CD8-positive, alpha-beta memory T cell (primary cell): Measurements from ENCODE around the gene SPHK1. TPM values are rescaled to one million over a fixed set of nuclear protein-coding genes. Genes with fewer than 3 reads are reported as not detected.

ENCODE experiments used
- CTCF ChIA-PET: fragments of 350-600 bp; sonication (Branson Sonifier 250); formaldehyde crosslinking; loops from one replicate; lab custom pipeline; 2021; ENCODE audit warnings: antibody characterized with exemption; lab: Charles Lee
- POLR2A ChIA-PET: fragments of 350-600 bp; sonication (Branson Sonifier 250); formaldehyde crosslinking; loops from one replicate; lab custom pipeline; 2021; ENCODE audit warnings: antibody characterized with exemption; lab: Charles Lee
- DNase-seq, 5 donors: peaks; one replicate each; pipeline versions ENCODE4 v3.0.0 to v3.0.0-alpha.2; 2020 to 2022; ENCODE audit warnings: mixed read lengths in 1 of 5
- H3K27ac ChIP-seq: one replicate; pipeline ENCODE4 v1.7.0; 2013; ENCODE audit warnings: low read depth, mild to moderate bottlenecking, low read length, moderate library complexity
- H3K27me3 ChIP-seq: 2 replicates; pipeline ENCODE4 v1.7.0; 2013; ENCODE audit warnings: low read length, mild to moderate bottlenecking; ENCODE audit not compliant: insufficient read depth, poor library complexity, severe bottlenecking
- H3K36me3 ChIP-seq: 2 replicates; pipeline ENCODE4 v1.7.0; 2013; ENCODE audit warnings: mild to moderate bottlenecking, low read length, moderate library complexity; ENCODE audit not compliant: insufficient read depth
- H3K4me1 ChIP-seq: 2 replicates; pipeline ENCODE4 v1.7.0; 2013; ENCODE audit warnings: mild to moderate bottlenecking, low read length, moderate library complexity; ENCODE audit not compliant: insufficient read depth
- H3K4me3 ChIP-seq: 2 replicates; pipeline ENCODE4 v1.7.0; 2013; ENCODE audit warnings: mild to moderate bottlenecking, low read length
- H3K9me3 ChIP-seq: 2 replicates; pipeline ENCODE4 v1.7.0; 2013; ENCODE audit warnings: mild to moderate bottlenecking, low read length
- H3K27ac Mint-ChIP-seq, 8 donors: one replicate each; pipeline ENCODE4 v1.8.0; 2020 to 2021; ENCODE audit warnings: mixed read lengths in 8 of 8, mild to moderate bottlenecking in 6 of 8, inconsistent platforms in 3 of 8, moderate library complexity in 3 of 8
- H3K27me3 Mint-ChIP-seq, 2 donors: one replicate each; pipeline ENCODE4 v1.8.0; 2020 to 2021; ENCODE audit warnings: mixed read lengths in 2 of 2, mild to moderate bottlenecking in 1 of 2, moderate library complexity in 1 of 2
- H3K36me3 Mint-ChIP-seq, 3 donors: one replicate each; pipeline ENCODE4 v1.8.0; 2020 to 2021; ENCODE audit warnings: mixed read lengths in 3 of 3, inconsistent platforms in 1 of 3, mild to moderate bottlenecking in 1 of 3
- H3K4me1 Mint-ChIP-seq, 3 donors: one replicate each; pipeline ENCODE4 v1.8.0; 2020 to 2021; ENCODE audit warnings: mixed read lengths in 3 of 3, inconsistent platforms in 1 of 3, mild to moderate bottlenecking in 1 of 3
- H3K4me3 Mint-ChIP-seq, 7 donors: one replicate each; pipeline ENCODE4 v1.8.0; 2020 to 2021; ENCODE audit warnings: mixed read lengths in 7 of 7, mild to moderate bottlenecking in 6 of 7, moderate library complexity in 4 of 7, inconsistent platforms in 2 of 7
- H3K9me3 Mint-ChIP-seq, 5 donors: one replicate each; pipeline ENCODE4 v1.8.0; 2020 to 2022; ENCODE audit warnings: mixed read lengths in 5 of 5, mild to moderate bottlenecking in 3 of 5, moderate library complexity in 2 of 5, inconsistent platforms in 1 of 5
- polyA plus RNA-seq: library from polyadenylated mRNA; unstranded; fragments of 300-500 nt; fragmentation: Illumina TruSeq; gene quantifications from one replicate; pipeline ENCODE4 v1.2.3, GENCODE V29; 2021
- total RNA-seq, 2 experiments: library from RNA; stranded (reverse); gene quantifications; one replicate each; pipeline ENCODE4 v1.2.3, GENCODE V29; 2021

SPHK1 gene
- total and polyA plus RNA-seq, 3 experiments from 2014 or later: 0.76 to 18.7 (median 17.2) TPM

DNA sequence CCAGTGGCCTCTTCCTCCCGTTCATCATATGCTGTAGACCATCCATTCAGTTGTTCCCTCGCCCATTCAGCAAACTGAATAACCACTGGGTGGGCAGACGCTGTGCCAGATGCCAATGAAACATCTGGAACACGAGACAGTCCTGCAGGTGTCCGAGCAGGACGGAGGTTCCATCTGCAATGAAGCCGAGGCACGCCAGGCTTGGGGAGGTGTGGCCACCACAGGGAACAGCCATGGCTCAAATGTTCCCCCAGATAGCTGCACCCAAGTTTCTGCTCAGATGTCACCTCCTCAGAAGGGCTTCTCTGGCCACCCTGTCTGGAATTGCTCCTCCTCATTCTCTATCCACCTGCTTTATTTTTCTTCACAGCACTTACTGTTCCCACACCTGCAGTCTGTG, 38.0 kb downstream of the SPHK1 start:
- H3K27me3 Mint-ChIP-seq: no peaks in the 10 kb centered on the region
- Histone ChIP-seq H3K27ac (no peak overlapping the region), H3K36me3 (no peaks in the 10 kb centered on the region), H3K27me3 (no peaks in the 10 kb centered on the region), H3K4me1 (no peaks in the 10 kb centered on the region), H3K4me3 (no peak overlapping the region), H3K9me3 (no peaks in the 10 kb centered on the region)
- DNase-seq: no peak
- ChIA-PET POLR2A (no interaction called here), CTCF (interaction anchor here (3.5 kb wide), 1 partner anchor 24 kb away, joined by 13 read pairs; no protein-coding TSS in a partner anchor)
- H3K36me3 Mint-ChIP-seq: peaks cover 0 to 20% (median 7%) of the 10 kb centered on the region in 3 donors
- H3K27ac Mint-ChIP-seq: peak overlapping the region in 2 of 8 donors; percentile 18 to 26
- peaks cover 14 to 40% (median 39%) of the 10 kb centered on the region in 3 donors for H3K4me1 Mint-ChIP-seq
- no peaks in the 10 kb centered on the region for H3K9me3 Mint-ChIP-seq
- peak overlapping the region in 1 of 7 donors; percentile 9 for H3K4me3 Mint-ChIP-seq

DNA sequence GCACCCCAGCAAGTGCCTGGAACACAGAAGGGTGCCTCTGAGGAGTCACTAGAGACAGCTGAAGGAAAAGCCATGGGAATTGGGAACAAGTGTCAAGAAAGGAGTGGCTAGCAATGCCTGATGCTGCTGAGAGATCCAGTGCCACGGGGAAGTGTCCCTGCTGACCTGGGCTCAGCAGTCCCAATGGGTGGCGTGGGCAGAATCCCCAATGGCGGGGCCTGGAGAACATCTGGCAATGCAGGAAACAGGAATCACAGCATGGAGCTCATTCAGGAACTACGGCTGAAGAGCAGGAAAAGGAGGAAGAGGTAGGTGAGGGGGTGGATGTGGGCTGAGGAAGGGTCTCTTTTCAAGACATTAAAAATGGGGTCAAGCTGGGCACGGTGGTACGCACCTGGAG, 38.5 kb downstream of the SPHK1 start:
- peaks cover 0 to 16% (median 2%) of the 10 kb centered on the region in 3 donors for H3K36me3 Mint-ChIP-seq
- peaks cover 14 to 35% (median 34%) of the 10 kb centered on the region in 3 donors for H3K4me1 Mint-ChIP-seq
- CTCF ChIA-PET: interaction anchor here (0.6 to 3.5 kb wide), 3 partner anchors 14 to 357 kb away, joined by 3 to 13 read pairs (median 4); no protein-coding TSS in a partner anchor
- POLR2A ChIA-PET: no interaction called here
- peak overlapping the region in 1 of 8 donors; percentile 26 for H3K27ac Mint-ChIP-seq
- no peaks in the 10 kb centered on the region for H3K9me3 Mint-ChIP-seq
- Histone ChIP-seq H3K9me3 (no peaks in the 10 kb centered on the region), H3K27ac (no peak overlapping the region), H3K4me1 (no peaks in the 10 kb centered on the region), H3K4me3 (no peak overlapping the region), H3K36me3 (no peaks in the 10 kb centered on the region), H3K27me3 (no peaks in the 10 kb centered on the region)
- H3K4me3 Mint-ChIP-seq: no peak overlapping the region
- H3K27me3 Mint-ChIP-seq: no peaks in the 10 kb centered on the region
- no peak for DNase-seq

DNA sequence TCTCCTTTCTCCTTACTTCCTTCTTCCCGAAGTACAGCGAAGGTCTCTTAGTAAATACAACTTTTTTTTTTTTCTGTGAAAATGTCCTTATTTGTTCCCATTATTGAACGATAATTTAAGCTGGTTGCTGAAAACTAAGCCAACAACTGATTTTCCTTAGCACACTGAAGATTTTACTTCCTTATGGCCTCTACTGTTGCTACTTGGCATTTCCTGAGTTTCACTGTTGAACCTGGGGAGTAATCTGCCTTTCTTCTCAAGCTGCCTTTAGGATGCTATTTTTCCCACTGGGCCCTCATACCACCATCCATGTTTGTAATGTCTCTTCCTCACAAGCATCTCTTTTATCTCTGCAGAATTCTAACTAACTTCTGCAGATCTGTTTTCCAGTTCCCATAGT, 42.4 kb downstream of the SPHK1 start:
- no peaks in the 10 kb centered on the region for H3K27me3 ChIP-seq
- no peak for DNase-seq
- H3K4me1 ChIP-seq: no peaks in the 10 kb centered on the region
- H3K4me3 ChIP-seq: no peak overlapping the region
- peaks cover 0 to 17% (median 2%) of the 10 kb centered on the region in 3 donors for H3K36me3 Mint-ChIP-seq
- no peaks in the 10 kb centered on the region for H3K36me3 ChIP-seq
- no peak overlapping the region for H3K27ac ChIP-seq
- H3K4me3 Mint-ChIP-seq: no peak overlapping the region
- CTCF ChIA-PET: interaction anchor here (1.3 kb wide), 1 partner anchor 18 kb away, joined by 4 read pairs; no protein-coding TSS in a partner anchor
- POLR2A ChIA-PET: no interaction called here
- H3K27ac Mint-ChIP-seq: peak overlapping the region in 1 of 8 donors; percentile 29
- H3K4me1 Mint-ChIP-seq: peaks cover 12 to 26% (median 18%) of the 10 kb centered on the region in 3 donors
- no peaks in the 10 kb centered on the region for H3K9me3 Mint-ChIP-seq
- no peaks in the 10 kb centered on the region for H3K27me3 Mint-ChIP-seq
- H3K9me3 ChIP-seq: no peaks in the 10 kb centered on the region

DNA sequence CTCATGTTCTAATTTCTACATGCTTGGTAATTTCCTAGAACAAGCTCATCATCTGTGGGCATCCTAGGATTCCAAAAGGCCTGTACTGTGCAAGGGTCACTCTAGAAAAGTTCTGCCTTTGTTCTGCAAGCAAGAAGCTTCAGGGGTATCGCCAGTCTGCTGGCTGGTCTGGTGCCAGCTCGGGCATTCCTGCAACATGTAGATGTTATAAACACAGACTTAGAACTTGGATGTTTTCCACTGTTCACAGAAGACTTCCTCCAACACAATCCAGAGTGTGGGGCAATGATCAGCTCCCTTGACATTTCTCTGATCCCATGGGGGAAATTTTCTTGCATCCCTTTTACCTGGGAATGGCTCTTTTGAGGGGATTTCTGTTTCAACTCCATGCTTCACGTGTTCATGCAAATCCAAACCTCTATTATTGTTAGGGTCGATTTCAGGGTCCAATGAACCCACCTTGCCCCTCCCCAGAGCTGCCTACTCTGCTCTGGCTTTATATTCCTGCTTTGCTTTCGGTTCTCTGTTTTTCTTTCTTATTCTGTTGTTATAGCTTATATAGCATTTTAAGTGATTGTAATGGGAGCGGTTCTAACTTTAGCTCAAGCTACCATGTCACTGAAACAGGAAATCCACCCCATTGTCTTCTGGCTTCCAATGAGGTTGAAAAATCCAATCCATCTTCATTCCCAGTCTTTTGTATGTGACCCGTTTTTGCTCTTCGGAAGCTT, 43.3 kb downstream of the SPHK1 start:
- CTCF ChIA-PET: interaction anchor here (1.3 kb wide), 1 partner anchor 19 kb away, joined by 4 read pairs; no protein-coding TSS in a partner anchor
- Histone ChIP-seq H3K27ac (no peak overlapping the region), H3K4me3 (no peak overlapping the region), H3K36me3 (no peaks in the 10 kb centered on the region), H3K27me3 (no peaks in the 10 kb centered on the region), H3K9me3 (no peaks in the 10 kb centered on the region), H3K4me1 (no peaks in the 10 kb centered on the region)
- Mint-ChIP-seq H3K36me3 (peaks cover 0 to 11% (median 2%) of the 10 kb centered on the region in 3 donors), H3K9me3 (no peaks in the 10 kb centered on the region), H3K27me3 (no peaks in the 10 kb centered on the region), H3K4me1 (peaks cover 9 to 28% (median 19%) of the 10 kb centered on the region in 3 donors), H3K27ac (peak overlapping the region in 1 of 8 donors; percentile 54), H3K4me3 (no peak overlapping the region)
- POLR2A ChIA-PET: interaction anchor here (0.6 kb wide), 1 partner anchor 86 kb away, joined by 3 read pairs; no protein-coding TSS in a partner anchor
- no peak for DNase-seq

DNA sequence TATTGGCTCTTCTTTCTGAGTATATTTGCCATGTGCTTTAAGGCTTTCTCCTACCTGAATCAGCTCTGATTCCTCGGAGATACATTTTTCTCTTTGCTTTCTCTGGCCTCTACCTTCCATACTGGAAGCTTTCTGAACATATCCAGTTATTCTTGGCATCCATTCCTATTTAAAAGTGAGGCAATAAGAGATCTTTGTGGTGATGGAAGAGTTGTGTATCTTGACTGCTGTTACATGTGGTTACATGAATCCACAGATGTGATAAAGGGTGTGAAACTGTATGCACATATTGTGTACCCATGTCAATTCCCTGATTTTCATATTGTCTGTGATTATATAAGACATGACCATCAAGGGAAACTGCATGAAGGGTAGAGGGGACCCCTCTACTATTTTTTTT, 44.1 kb downstream of the SPHK1 start:
- no peak overlapping the region for H3K4me3 Mint-ChIP-seq
- H3K27ac Mint-ChIP-seq: peak overlapping the region in 1 of 8 donors; percentile 31
- H3K4me1 Mint-ChIP-seq: peaks cover 7 to 32% (median 23%) of the 10 kb centered on the region in 3 donors
- H3K9me3 ChIP-seq: no peaks in the 10 kb centered on the region
- H3K27me3 Mint-ChIP-seq: no peaks in the 10 kb centered on the region
- no peak overlapping the region for H3K4me3 ChIP-seq
- no peaks in the 10 kb centered on the region for H3K9me3 Mint-ChIP-seq
- no peaks in the 10 kb centered on the region for H3K36me3 ChIP-seq
- H3K27ac ChIP-seq: no peak overlapping the region
- ChIA-PET POLR2A (interaction anchor here (0.6 kb wide), 1 partner anchor 85 kb away, joined by 3 read pairs; no protein-coding TSS in a partner anchor), CTCF (no interaction called here)
- no peak for DNase-seq
- H3K27me3 ChIP-seq: no peaks in the 10 kb centered on the region
- peaks cover 0 to 8% (median 5%) of the 10 kb centered on the region in 3 donors for H3K36me3 Mint-ChIP-seq
- H3K4me1 ChIP-seq: no peaks in the 10 kb centered on the region

DNA sequence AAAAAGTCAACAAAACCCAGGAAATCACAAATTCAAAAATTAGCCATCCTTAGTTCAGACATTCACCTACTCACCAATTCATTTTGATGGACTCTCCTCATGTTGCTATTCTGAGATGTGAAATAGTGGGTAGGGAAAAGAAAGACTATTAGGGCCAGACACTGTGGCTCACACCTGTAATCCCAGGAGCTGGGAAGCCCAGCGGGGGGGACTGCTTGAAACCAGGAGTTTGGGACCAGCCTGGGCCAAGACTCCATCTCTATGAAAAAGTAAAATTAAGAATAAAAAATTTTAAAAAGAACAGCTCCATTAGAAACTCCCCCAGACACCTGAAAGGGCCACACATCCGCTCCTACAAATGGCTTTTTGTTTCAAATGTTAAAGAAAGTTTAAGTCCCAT, 47.1 kb downstream of the SPHK1 start:
- no peak overlapping the region for H3K27ac Mint-ChIP-seq
- peaks cover 9 to 44% (median 32%) of the 10 kb centered on the region in 3 donors for H3K4me1 Mint-ChIP-seq
- Histone ChIP-seq H3K36me3 (no peaks in the 10 kb centered on the region), H3K9me3 (no peaks in the 10 kb centered on the region), H3K4me3 (no peak overlapping the region), H3K27me3 (no peaks in the 10 kb centered on the region), H3K4me1 (no peaks in the 10 kb centered on the region), H3K27ac (no peak overlapping the region)
- ChIA-PET CTCF (interaction anchor here (1.9 kb wide), 1 partner anchor 33 kb away, joined by 7 read pairs; no protein-coding TSS in a partner anchor), POLR2A (no interaction called here)
- H3K9me3 Mint-ChIP-seq: no peaks in the 10 kb centered on the region
- H3K36me3 Mint-ChIP-seq: peaks cover 0 to 13% (median 2%) of the 10 kb centered on the region in 3 donors
- H3K27me3 Mint-ChIP-seq: no peaks in the 10 kb centered on the region
- DNase-seq: no peak
- no peak overlapping the region for H3K4me3 Mint-ChIP-seq

DNA sequence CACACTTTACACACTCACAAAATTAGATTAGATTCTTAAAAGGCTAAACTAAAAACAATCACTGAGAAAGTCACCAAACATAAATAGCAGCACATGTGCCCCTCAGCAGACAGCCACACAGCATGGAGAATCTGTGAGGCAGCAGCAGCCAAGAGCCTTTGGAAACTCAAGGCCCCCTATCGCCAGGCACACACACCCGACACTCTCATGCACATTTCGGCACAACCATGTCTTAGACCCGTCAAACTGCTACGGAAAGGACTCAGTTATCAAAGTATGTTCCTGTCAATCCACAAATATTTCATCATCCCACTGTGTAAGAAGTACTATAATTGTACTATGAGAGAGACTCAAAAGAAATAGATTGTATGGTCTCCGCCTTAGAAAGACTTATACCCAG, 47.6 kb downstream of the SPHK1 start:
- Mint-ChIP-seq H3K27me3 (no peaks in the 10 kb centered on the region), H3K27ac (no peak overlapping the region), H3K9me3 (no peaks in the 10 kb centered on the region), H3K4me1 (peaks cover 11 to 45% (median 29%) of the 10 kb centered on the region in 3 donors), H3K4me3 (no peak overlapping the region), H3K36me3 (peaks cover 0 to 15% (median 2%) of the 10 kb centered on the region in 3 donors)
- DNase-seq: no peak
- POLR2A ChIA-PET: no interaction called here
- no peaks in the 10 kb centered on the region for H3K27me3 ChIP-seq
- H3K36me3 ChIP-seq: no peaks in the 10 kb centered on the region
- CTCF ChIA-PET: no interaction called here
- no peaks in the 10 kb centered on the region for H3K4me1 ChIP-seq
- no peaks in the 10 kb centered on the region for H3K9me3 ChIP-seq
- no peak overlapping the region for H3K4me3 ChIP-seq
- no peak overlapping the region for H3K27ac ChIP-seq

DNA sequence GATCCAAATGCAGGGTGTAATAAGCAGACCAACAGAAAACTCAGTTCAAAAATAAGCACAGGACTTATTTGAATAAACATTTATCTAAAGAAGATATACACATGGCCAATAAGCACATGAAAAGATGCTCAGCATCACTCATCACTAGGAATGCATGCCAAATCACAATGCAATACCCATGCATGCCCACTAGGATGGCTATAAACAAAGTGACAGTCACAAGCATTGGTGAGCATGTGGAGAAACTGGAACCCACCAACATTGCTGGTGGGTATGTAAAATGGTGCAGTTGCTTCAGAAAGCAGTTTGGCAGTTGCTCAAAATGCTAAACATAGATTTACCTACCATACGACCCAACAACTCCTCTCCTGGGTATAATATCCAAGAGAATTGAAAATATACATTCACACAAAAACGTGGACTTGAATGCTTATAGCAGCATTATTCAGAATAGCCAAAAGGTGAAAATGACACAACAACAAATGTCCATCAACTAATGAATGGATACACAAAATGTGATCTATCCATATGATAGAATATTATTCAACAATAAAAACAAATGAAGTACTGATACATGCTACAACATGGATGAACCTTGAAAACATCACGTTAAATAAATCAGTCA, 48.4 kb downstream of the SPHK1 start:
- no peaks in the 10 kb centered on the region for H3K4me1 ChIP-seq
- no peak overlapping the region for H3K27ac ChIP-seq
- no peaks in the 10 kb centered on the region for H3K27me3 Mint-ChIP-seq
- peaks cover 11 to 45% (median 30%) of the 10 kb centered on the region in 3 donors for H3K4me1 Mint-ChIP-seq
- CTCF ChIA-PET: no interaction called here
- no peaks in the 10 kb centered on the region for H3K27me3 ChIP-seq
- H3K27ac Mint-ChIP-seq: no peak overlapping the region
- H3K4me3 Mint-ChIP-seq: no peak overlapping the region
- H3K9me3 ChIP-seq: no peaks in the 10 kb centered on the region
- no peaks in the 10 kb centered on the region for H3K36me3 ChIP-seq
- no peak overlapping the region for H3K4me3 ChIP-seq
- no peaks in the 10 kb centered on the region for H3K9me3 Mint-ChIP-seq
- no peak for DNase-seq
- POLR2A ChIA-PET: no interaction called here
- H3K36me3 Mint-ChIP-seq: peaks cover 0 to 18% (median 2%) of the 10 kb centered on the region in 3 donors
